Testis (tissue), 2 donors: ENCODE measurements around the gene MOK.
"Not testable (repeated sequence)": the region's sequence is repeated elsewhere in the genome, so short reads cannot be mapped to it uniquely, and the experiment has no call there.

ENCODE experiments used
- CTCF ChIP-seq, 3 experiments: fragments of 450-650 bp in 2 of 3; fragments of 200-600 bp in 1 of 3; sonication (generic) in 1 of 3; IDR thresholded peaks; one replicate each; pipeline ENCODE4 v1.5.1; 2016 to 2019; ENCODE audit warnings: antibody characterized with exemption in 3 of 3, mild to moderate bottlenecking in 2 of 3, moderate library complexity in 1 of 3
- POLR2A ChIP-seq: fragments of 450-650 bp; IDR thresholded peaks from one replicate; pipeline ENCODE4 v1.6.1; 2017; ENCODE audit warnings: antibody characterized with exemption, mild to moderate bottlenecking, moderate library complexity

DNA sequence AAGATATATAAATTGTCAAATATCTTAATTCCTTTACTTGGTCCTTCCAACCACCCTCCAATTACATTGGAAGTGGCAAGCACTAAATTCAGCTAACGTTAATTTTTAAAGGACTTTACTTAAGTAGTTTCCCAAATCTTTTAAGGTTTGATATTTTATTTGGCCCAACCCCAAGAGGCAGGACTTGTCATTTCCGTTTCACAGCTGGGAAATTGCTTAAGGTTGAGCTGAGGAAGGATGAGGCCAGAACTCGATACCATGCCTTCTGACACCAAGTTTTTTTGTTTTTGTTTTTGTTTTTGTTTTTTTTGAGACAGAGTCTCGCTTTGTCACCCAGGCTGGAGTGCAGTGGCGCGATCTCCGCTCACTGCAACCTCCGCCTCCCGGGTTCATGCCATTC is 46.6 kb upstream of the MOK start:
- TF ChIP-seq CTCF (IDR thresholded peaks at IDR 0.05); POLR2A: not testable (repeated sequence)
